Cardiac muscle cell (in vitro differentiated cells and primary cell): ENCODE data around the gene INTS6L. TPM values are rescaled to one million over a fixed set of nuclear protein-coding genes. Genes with fewer than 3 reads are reported as not detected.

ENCODE experiments used
- DNase-seq, 2 donors: peaks; one replicate each; pipeline versions ENCODE4 v3.0.0 to v3.0.0-alpha.2; 2010 to 2017; ENCODE audit warnings: low read depth in 1 of 2, low spot score in 1 of 2
- H3K27ac ChIP-seq: fragments of 200-600 bp; sonication (generic); 2 replicates; pipeline ENCODE4 v1.5.1; 2016
- H3K27me3 ChIP-seq: fragments of 200-600 bp; sonication (generic); 2 replicates; pipeline ENCODE4 v1.6.0; 2016; ENCODE audit warnings: control low read depth
- H3K36me3 ChIP-seq: fragments of 200-600 bp; sonication (generic); 2 replicates; pipeline ENCODE4 v1.5.1; 2016; ENCODE audit warnings: control low read depth
- H3K4me1 ChIP-seq: fragments of 200-600 bp; sonication (generic); 2 replicates; pipeline ENCODE4 v1.8.1; 2017; ENCODE audit warnings: low read depth, mild to moderate bottlenecking, mixed run types
- H3K4me3 ChIP-seq: fragments of 200-600 bp; sonication (generic); 2 replicates; pipeline ENCODE4 v1.5.1; 2016; ENCODE audit warnings: mild to moderate bottlenecking
- H3K9me3 ChIP-seq: fragments of 200-600 bp; sonication (generic); 2 replicates; pipeline ENCODE4 v1.5.1; 2017; ENCODE audit warnings: low read depth, mild to moderate bottlenecking, control low read depth
- polyA plus RNA-seq: library from polyadenylated mRNA; unstranded; fragments of >200 nt; fragmentation: Nextera tagmentation; extraction: Ambion mirVana; gene quantifications from 2 replicates; pipeline ENCODE4 v1.2.1, GENCODE V29; 2016
- total RNA-seq: library from RNA; depleted of rRNA; stranded (reverse); fragments of >200 nt; gene quantifications from 2 replicates; pipeline ENCODE4 v1.2.3, GENCODE V29; 2016
- TF ChIP-seq, protein P1 (sequence below): IDR thresholded peaks from 2 replicates; pipeline ENCODE4 v1.5.1; 2012; ENCODE audit warnings: low read depth, mild to moderate bottlenecking, low read length

The INTS6L gene
- total and polyA plus RNA-seq, 2 experiments from 2014 or later: 21.2 to 49.3 TPM

- peak overlapping the region; percentile 58 for H3K27ac ChIP-seq
- H3K9me3 ChIP-seq: no peaks in the 10 kb centered on the region
- no peak for DNase-seq
- TF ChIP-seq, protein P1, sequence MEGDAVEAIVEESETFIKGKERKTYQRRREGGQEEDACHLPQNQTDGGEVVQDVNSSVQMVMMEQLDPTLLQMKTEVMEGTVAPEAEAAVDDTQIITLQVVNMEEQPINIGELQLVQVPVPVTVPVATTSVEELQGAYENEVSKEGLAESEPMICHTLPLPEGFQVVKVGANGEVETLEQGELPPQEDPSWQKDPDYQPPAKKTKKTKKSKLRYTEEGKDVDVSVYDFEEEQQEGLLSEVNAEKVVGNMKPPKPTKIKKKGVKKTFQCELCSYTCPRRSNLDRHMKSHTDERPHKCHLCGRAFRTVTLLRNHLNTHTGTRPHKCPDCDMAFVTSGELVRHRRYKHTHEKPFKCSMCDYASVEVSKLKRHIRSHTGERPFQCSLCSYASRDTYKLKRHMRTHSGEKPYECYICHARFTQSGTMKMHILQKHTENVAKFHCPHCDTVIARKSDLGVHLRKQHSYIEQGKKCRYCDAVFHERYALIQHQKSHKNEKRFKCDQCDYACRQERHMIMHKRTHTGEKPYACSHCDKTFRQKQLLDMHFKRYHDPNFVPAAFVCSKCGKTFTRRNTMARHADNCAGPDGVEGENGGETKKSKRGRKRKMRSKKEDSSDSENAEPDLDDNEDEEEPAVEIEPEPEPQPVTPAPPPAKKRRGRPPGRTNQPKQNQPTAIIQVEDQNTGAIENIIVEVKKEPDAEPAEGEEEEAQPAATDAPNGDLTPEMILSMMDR: no peak
- no peaks in the 10 kb centered on the region for H3K36me3 ChIP-seq
- H3K4me3 ChIP-seq: no peak overlapping the region
- peaks cover 4% of the 10 kb centered on the region for H3K4me1 ChIP-seq
- H3K27me3 ChIP-seq: no peaks in the 10 kb centered on the region
Observed at GRCh38 chrX:135535077-135535940, 14.8 kb downstream of the INTS6L start.

DNA sequence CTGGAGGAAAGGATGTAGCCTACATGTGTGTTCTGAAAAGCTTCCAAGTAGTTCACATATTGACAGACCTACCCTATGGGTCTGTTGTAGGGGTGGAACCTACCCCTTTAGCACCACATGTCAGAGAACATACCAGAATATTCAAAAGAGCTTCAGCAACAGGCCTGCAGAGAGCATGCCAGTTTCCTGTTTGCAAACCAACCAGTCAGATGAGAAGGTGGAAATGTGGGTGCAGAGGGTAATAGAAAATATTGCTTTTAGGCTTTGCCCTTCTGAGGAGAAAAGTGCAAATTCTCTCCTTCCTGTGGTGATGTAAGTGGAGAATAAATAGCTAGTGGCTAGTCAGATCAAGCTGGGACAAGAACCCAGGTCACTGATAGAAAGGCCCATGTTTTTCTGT lies 16.4 kb downstream of the INTS6L start:
- TF ChIP-seq, protein P1: no peak
- Histone ChIP-seq H3K27ac (no peak overlapping the region), H3K27me3 (no peaks in the 10 kb centered on the region), H3K4me3 (no peak overlapping the region), H3K36me3 (no peaks in the 10 kb centered on the region), H3K4me1 (peaks cover 4% of the 10 kb centered on the region), H3K9me3 (no peaks in the 10 kb centered on the region)
- DNase-seq: no peak

DNA sequence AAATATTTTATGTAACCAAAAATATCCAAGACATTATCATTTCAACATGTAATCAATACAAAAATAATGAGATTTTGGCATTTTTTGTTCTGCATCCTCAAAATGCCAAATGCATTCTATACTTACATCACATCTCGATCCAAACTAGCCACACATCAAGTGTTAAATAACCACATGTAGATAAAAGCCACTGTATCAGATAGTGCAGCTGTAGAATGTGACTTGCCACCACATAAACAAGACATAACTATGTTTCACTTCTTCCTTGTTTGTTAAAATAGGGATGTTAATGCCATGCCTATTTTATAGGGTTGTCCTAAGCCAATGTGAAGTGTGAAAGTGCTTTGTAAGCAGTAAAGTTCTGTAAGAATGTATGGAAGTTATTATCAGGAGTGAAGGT lies 20.9 kb downstream of the INTS6L start:
- H3K4me1 ChIP-seq: no peaks in the 10 kb centered on the region
- no peaks in the 10 kb centered on the region for H3K9me3 ChIP-seq
- no peaks in the 10 kb centered on the region for H3K36me3 ChIP-seq
- no peak overlapping the region for H3K4me3 ChIP-seq
- no peak for DNase-seq
- H3K27ac ChIP-seq: no peak overlapping the region
- TF ChIP-seq, protein P1: no peak
- no peaks in the 10 kb centered on the region for H3K27me3 ChIP-seq

DNA sequence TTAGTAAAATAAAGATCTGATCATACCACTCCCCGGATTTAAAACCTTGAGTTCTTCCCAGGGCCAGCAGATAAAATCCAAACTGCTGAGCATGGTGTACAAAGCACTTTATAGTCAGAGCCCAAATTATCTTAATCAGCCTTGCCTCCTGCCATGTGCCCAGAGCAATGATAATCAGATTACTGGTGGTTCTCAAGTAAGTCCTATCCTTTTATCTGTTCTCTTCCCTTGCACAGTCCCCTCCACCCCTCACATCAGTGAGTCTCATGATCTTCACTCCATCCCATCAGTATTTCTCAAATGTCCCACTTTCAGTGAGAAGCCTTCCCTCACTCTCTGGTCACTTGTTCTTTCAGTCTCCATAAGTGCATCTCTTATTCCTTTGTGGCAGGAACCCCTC lies 22.7 kb downstream of the INTS6L start:
- no peaks in the 10 kb centered on the region for H3K36me3 ChIP-seq
- no peak overlapping the region for H3K4me3 ChIP-seq
- no peaks in the 10 kb centered on the region for H3K4me1 ChIP-seq
- H3K27ac ChIP-seq: no peak overlapping the region
- no peaks in the 10 kb centered on the region for H3K9me3 ChIP-seq
- DNase-seq: no peak
- TF ChIP-seq, protein P1: no peak
- no peaks in the 10 kb centered on the region for H3K27me3 ChIP-seq

DNA sequence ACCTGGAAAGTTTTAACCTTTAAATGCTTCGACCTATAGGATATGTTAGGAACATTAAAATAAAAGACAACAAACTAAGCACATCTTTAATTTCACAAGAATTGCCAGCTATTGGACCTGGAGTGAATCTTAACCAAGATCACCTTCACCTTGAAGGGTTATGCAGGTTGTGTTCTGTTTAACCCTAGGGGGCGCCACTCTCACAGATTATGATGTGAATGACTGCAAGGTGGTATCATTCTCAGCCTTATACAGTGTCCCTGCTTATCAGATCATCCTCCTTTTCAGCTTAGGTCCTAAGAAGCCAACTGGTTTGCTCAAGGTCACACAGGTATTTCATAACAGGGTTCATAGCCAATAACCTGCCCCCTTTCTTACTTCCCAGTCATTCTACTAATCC lies 23.5 kb downstream of the INTS6L start:
- no peak overlapping the region for H3K4me3 ChIP-seq
- TF ChIP-seq, protein P1: peak; percentile 6
- DNase-seq: no peak

More for the DNA sequence above, 23.5 kb downstream of the INTS6L start:
- Histone ChIP-seq H3K27me3 (no peaks in the 10 kb centered on the region), H3K27ac (no peak overlapping the region), H3K9me3 (no peaks in the 10 kb centered on the region), H3K36me3 (no peaks in the 10 kb centered on the region), H3K4me1 (no peaks in the 10 kb centered on the region)
